ENCODE results near the gene DDOST.
"Not testable (repeated sequence)": the region's sequence is repeated elsewhere in the genome, so short reads cannot be mapped to it uniquely, and the experiment has no call there.

DDOST gene

DNA sequence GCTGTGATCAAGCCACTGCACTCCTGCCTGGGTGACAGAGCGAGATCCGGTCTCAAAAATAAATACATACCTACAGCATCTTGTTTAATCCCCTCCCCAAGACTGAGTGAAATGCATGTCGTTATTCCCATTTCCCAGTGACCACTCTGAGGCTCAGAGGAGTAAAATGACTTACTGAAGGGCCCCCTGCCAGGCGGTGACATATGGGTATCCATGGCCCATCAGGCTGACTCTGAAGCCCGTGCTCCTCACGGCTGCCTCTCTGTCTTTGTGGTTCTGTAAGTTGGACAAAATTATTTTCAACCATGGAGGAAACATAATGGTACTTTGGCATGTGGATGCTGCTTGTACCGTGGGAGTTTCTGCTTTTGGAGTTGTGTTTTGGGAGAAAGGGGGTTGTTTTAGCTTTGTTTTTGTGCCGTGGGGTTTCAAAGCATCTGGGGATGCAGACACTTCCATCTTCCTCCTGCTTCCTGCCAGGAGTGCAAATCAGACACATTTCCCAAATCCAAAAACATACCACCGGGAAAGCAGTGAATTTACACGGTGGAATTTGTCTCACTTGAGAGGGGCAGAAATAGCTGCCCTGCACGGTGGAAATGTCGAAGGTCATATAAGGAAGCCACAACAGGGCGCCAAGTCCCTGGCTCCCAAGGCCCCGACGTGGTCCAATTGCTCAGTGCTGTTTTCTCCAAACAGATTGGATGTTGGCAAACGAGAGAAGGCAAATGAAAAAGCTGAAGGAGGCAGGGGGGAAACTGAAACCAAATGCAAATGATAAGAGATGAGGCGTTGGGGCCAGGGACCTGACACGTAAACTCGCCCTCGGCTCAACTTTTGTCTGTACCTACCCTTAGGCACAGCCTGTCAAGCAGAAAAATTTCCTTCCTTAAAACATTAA lies 45.0 kb downstream of the DDOST start:
- H3K36me3 ChIP-seq (ENCODE audit: insufficient read depth, low read length), result no peaks in the 10 kb centered on the region
- H3K9ac ChIP-seq (ENCODE audit: low read depth, low read length), result no peak overlapping the region
- H3K4me1 ChIP-seq (ENCODE audit: insufficient read depth, low read length), result peaks cover 31% of the 10 kb centered on the region
- no peaks in the 10 kb centered on the region for H3K9me3 ChIP-seq (ENCODE audit: control insufficient read depth, insufficient read depth, low read length)

DNA sequence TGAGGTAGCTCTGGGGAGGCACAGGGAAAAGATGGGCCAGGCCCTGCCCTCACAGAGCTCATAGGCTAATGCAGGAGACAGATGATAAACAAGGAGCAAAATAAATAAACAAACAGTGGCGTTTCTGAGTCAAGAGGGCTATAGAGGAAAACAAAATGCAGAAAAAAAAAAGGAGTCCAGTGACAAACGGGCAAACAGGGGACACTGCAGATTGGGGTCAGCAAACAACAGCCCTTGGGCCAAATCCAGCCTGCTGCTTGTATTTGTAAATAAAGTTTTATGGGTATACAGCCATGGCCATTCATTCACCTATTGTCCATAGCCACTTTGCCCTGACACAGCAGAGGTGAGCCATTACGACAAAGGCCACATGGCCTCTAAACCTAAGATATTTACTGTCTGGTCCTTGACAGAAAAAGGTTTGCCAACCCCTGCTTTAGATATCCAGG lies 47.0 kb downstream of the DDOST start:
- no peak overlapping the region for H3K9ac ChIP-seq (ENCODE audit: low read depth, low read length)

DNA sequence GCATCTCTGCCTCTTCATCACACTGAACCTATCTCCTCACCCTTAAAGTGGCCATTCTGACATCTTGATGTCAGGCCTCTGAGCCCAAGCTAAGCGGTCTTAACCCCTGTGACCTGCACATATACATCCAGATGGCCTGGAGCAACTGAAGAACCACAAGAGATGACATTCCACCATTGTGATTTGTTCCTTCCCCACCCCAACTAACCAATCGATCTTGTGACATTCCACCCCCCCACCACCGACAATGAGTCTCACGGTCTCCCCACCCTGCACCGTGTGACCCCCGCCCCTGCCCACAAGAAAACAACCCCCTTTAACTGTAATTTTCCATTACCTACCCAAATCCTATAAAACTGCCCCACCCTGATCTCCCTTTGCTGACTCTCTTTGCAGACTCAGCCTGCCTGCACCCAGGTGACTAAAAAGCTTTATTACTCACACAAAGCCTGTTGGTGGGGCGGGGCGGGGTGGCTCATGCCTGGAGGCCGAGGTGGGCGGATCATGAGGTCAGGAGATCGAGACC lies 48.9 kb downstream of the DDOST start:
- Histone ChIP-seq H3K9ac (ENCODE audit: low read depth, low read length) (no peak overlapping the region), H3K9me3 (ENCODE audit: control insufficient read depth, insufficient read depth, low read length) (no peaks in the 10 kb centered on the region), H3K36me3 (ENCODE audit: insufficient read depth, low read length) (no peaks in the 10 kb centered on the region)

More for the DNA sequence above, 47.0 kb downstream of the DDOST start:
- H3K36me3 ChIP-seq (ENCODE audit: insufficient read depth, low read length), result no peaks in the 10 kb centered on the region
- no peaks in the 10 kb centered on the region for H3K9me3 ChIP-seq (ENCODE audit: control insufficient read depth, insufficient read depth, low read length)
- peaks cover 35% of the 10 kb centered on the region for H3K4me1 ChIP-seq (ENCODE audit: insufficient read depth, low read length)

DNA sequence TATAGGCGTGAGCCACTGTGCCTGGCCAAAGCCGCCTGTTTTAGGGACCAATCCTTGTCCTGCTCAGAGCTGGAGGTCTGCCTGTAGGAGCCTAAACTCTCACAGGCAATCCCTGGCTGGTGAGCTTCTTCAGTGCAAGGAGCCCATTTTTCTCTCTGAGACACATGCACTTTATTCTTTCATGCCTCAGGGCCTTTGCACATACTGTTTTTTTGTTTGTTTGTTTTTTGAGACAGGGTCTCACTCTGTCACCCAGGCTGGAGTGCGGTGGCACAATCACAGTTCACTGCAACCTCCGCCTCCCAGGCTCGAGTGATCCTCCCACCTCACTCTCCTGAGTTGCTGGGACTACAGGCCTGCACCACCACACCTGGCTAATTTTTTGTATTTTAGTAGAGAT lies 49.5 kb downstream of the DDOST start:
- peaks cover 33% of the 10 kb centered on the region for H3K4me1 ChIP-seq (ENCODE audit: insufficient read depth, low read length)
- no peaks in the 10 kb centered on the region for H3K9me3 ChIP-seq (ENCODE audit: control insufficient read depth, insufficient read depth, low read length)
- H3K9ac ChIP-seq (ENCODE audit: low read depth, low read length), result no peak overlapping the region
- H3K36me3 ChIP-seq (ENCODE audit: insufficient read depth, low read length), result no peaks in the 10 kb centered on the region

More for the DNA sequence above, 48.9 kb downstream of the DDOST start:
- H3K4me1 ChIP-seq (ENCODE audit: insufficient read depth, low read length), result peaks cover 35% of the 10 kb centered on the region

GRCh38 chr1:20610970-20611369 lies 50.2 kb downstream of the DDOST start:
- no peak overlapping the region for H3K9ac ChIP-seq (ENCODE audit: low read depth, low read length)
- H3K4me1 ChIP-seq (ENCODE audit: insufficient read depth, low read length), result peaks cover 27% of the 10 kb centered on the region
- H3K36me3 ChIP-seq (ENCODE audit: insufficient read depth, low read length), result no peaks in the 10 kb centered on the region
- no peaks in the 10 kb centered on the region for H3K9me3 ChIP-seq (ENCODE audit: control insufficient read depth, insufficient read depth, low read length)

DNA sequence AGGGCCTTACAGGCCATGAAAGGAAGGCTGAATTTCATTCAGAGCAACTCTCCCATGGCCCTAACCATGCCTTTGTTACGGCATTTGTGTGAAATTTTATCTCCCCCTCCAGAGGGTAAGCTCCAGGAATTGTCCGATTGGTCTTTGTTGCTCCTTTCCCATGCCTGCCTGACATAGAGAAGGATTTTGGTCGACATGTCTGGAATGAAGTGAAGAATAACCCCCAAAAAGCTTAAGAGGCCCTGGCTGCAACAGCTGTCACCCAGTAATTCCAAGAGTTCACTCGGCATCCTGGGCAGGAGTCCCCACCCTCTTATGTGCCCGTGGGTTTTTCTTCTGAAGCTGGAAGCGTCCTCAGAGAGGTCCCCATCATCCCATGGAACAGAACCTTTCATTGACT lies 51.6 kb downstream of the DDOST start:
- Histone ChIP-seq H3K9ac (ENCODE audit: low read depth, low read length) (no peak overlapping the region), H3K9me3 (ENCODE audit: control insufficient read depth, insufficient read depth, low read length) (no peaks in the 10 kb centered on the region), H3K4me1 (ENCODE audit: insufficient read depth, low read length) (peaks cover 22% of the 10 kb centered on the region), H3K36me3 (ENCODE audit: insufficient read depth, low read length) (no peaks in the 10 kb centered on the region)

DNA sequence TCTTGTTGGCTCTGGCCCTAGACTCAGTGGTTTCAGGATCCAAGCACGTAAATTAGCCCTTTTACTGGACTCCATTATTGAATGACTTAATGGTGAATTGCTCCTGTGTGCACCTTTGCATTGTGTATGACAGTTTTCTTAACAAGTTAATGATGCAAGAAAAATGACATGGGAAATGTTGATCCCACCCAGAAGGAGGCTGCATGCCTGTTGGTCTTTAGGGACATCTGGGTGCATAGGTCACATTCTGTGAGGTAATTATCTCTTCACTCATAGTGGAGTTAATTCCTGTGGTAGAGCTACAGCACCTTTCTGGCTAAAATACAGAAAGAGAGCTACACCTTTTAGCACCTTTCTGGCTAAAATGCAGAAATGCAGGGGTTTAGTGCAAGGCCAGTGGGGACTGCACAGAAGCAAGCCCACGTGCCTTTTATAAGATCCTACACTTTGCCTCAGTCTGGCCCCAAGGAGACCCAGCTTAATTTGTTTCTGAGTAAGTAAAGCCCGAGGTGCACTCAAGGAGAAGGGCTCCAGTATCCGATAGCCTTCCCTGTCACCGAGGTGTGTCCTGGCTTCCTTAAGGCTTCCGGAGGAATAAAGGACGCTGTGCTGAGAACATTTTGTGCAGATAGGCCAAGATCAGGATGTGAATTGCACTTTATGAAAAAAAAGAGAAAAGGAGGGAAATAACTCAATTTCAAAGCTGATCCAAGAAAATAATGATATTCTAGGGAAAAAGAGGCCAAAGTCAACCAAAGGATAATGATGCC lies 54.2 kb downstream of the DDOST start:
- not testable (repeated sequence) for H3K36me3 ChIP-seq (ENCODE audit: insufficient read depth, low read length); H3K9ac ChIP-seq (ENCODE audit: low read depth, low read length); H3K4me1 ChIP-seq (ENCODE audit: insufficient read depth, low read length); H3K9me3 ChIP-seq (ENCODE audit: control insufficient read depth, insufficient read depth, low read length)

- H3K4me1 ChIP-seq (ENCODE audit: insufficient read depth, low read length), result peaks cover 3% of the 10 kb centered on the region; the same call in 1 of the 2 replicates
- no peaks in the 10 kb centered on the region for H3K36me3 ChIP-seq (ENCODE audit: insufficient read depth, low read length)
- no peak overlapping the region for H3K9ac ChIP-seq (ENCODE audit: low read depth, low read length)
- no peaks in the 10 kb centered on the region for H3K9me3 ChIP-seq (ENCODE audit: control insufficient read depth, insufficient read depth, low read length)
These were observed 56.5 kb downstream of the DDOST start for GRCh38 chr1:20604678-20605077.

- Histone ChIP-seq H3K36me3 (ENCODE audit: insufficient read depth, low read length) (no peaks in the 10 kb centered on the region), H3K4me1 (ENCODE audit: insufficient read depth, low read length) (no peaks in the 10 kb centered on the region), H3K9me3 (ENCODE audit: control insufficient read depth, insufficient read depth, low read length) (no peaks in the 10 kb centered on the region), H3K9ac (ENCODE audit: low read depth, low read length) (no peak overlapping the region)
These were observed 57.4 kb downstream of the DDOST start for GRCh38 chr1:20603504-20604464.

DNA sequence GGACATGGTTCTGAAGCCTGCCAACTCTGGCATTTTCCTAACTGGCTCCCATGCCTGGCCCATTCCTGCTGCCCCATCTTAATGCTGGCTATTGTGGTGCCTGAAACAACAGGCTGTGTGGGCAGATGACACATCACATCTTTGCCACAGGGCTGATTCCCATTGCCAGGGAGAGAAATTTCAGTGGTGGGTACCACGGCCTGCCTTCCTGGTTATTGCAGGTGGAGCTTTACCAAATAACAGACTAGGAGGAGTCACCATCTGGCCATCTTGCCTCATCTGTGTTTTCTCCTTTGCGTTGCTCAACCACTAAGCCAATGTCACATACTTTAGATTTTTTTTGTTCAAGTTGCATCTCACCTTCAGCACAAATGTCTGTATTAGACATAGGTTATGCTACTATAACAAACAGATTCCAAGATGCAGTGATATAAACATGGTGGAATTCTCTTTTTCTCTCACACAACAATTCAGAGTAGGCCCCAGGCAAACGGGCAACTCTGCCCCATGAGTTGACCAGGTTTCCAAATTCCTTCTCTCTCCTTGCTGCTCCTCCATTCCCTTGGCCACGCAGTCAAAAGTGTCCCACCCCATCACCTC lies 58.2 kb downstream of the DDOST start:
- Histone ChIP-seq H3K9ac (ENCODE audit: low read depth, low read length) (no peak overlapping the region), H3K36me3 (ENCODE audit: insufficient read depth, low read length) (no peaks in the 10 kb centered on the region), H3K9me3 (ENCODE audit: control insufficient read depth, insufficient read depth, low read length) (no peaks in the 10 kb centered on the region), H3K4me1 (ENCODE audit: insufficient read depth, low read length) (no peaks in the 10 kb centered on the region)

Data from ES-I3 (cell line).